GM18505 (cell line): Measurements from ENCODE around the gene PLPP3.
A peak's percentile ranks its signal among the peaks of the same experiment; 100 is the strongest.

Experiments used
- ATAC-seq: cut with Tn5 transposase; IDR thresholded peaks from one replicate; pipeline ENCODE4 v1.9.1; 2021; ENCODE audit not compliant: unreplicated experiment
- POLR2A ChIP-seq: IDR thresholded peaks from 4 replicates; pipeline ENCODE4 v1.6.1; 2011; ENCODE audit warnings: borderline replicate concordance; ENCODE audit not compliant: insufficient read depth, insufficient read length; ENCODE audit errors: extremely low read depth

The PLPP3 gene

DNA sequence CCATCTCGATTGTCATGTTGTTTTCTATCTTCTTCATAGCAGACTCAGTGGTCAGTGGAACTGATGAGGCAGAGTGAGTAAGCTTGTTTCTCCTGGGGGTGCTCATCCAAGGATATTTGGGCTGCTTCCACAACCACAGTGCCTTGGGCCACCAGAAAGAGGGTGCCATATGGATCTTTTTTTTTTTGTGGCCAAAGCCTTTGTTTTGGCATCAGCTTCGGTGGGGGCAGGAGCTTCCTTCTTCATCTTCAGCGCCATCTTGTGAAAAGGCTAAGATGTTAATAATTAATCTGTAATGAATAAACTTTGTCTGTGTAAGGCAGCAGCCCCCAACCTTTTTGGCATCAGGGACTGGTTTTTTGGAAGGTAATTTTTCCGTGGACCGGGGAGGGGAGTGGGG, 6.6 kb upstream of the PLPP3 start:
- ATAC-seq = no peak
- TF ChIP-seq POLR2A = no peak

DNA sequence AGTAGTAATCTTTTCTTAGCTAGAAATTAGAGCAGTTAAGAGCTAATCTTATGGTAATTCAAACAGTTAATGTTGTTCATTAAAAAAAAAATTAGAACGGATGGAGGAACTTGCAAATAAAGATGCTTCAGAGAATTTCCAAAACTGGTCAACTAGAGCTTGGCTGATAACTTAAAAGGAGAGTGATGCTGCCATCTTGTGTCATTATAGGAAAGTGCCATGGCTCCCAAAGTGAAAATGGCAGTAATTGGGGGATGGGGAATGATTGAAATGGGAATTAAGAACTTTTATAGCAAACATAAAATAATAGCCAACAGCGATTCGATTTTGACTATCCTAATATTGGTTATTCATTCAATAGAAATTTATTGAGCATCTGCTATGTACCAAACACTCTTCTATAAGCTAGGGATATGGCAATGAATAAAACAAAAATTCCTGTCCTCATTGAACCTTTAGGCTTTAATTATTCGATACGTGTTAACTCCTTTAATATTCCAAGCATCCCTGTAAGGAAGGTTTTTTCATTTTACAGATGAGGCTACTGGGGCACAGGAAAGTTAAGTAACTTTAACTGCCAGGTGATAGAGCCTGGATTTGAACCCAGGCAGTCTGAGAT, 5.7 kb upstream of the PLPP3 start:
- ATAC-seq = no peak
- no peak for TF ChIP-seq POLR2A

DNA sequence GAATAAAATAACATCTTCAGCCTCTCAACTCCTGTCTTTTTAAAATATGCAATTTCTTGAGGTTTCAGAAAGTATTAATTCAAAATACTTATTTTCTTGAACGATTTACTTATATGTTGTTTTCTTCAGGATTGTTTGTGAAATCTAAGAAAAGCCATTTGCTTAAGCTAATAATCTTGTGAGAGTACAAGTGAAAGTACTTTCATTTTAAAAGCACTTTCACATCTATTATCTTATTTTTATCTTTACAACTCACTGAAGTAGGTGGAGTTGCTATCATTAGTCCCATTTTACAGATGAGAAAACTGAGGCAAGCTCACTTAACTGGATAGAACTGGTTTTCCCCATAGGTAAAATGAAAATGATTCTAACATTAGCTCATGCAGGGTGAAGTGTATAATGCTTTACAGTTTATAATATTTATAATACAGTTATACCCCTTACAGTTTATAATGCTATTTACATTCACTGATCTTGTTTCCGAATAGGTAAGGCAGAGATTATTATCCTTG, 4.7 kb upstream of the PLPP3 start:
- ATAC-seq = no peak
- TF ChIP-seq POLR2A = no peak

DNA sequence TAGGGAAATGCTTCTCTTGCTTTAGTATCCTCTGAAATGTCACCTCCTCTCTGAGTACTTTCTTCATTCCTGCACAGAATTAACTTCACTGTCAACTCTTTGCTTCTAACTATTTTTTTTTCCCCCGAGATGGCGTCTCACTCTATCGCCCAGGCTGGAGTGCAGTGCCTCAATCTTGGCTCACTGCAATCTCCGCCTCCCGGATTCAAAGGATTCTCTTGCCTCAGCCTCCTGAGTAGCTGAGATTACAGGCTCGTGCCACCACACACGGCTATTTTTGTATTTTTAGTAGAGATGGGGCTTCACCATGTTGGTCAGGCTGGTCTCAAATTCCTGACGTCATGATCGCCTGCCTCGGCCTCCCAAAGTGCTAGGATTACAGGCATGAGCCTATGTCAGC, 1.4 kb upstream of the PLPP3 start:
- TF ChIP-seq POLR2A = no peak
- ATAC-seq = no peak

DNA sequence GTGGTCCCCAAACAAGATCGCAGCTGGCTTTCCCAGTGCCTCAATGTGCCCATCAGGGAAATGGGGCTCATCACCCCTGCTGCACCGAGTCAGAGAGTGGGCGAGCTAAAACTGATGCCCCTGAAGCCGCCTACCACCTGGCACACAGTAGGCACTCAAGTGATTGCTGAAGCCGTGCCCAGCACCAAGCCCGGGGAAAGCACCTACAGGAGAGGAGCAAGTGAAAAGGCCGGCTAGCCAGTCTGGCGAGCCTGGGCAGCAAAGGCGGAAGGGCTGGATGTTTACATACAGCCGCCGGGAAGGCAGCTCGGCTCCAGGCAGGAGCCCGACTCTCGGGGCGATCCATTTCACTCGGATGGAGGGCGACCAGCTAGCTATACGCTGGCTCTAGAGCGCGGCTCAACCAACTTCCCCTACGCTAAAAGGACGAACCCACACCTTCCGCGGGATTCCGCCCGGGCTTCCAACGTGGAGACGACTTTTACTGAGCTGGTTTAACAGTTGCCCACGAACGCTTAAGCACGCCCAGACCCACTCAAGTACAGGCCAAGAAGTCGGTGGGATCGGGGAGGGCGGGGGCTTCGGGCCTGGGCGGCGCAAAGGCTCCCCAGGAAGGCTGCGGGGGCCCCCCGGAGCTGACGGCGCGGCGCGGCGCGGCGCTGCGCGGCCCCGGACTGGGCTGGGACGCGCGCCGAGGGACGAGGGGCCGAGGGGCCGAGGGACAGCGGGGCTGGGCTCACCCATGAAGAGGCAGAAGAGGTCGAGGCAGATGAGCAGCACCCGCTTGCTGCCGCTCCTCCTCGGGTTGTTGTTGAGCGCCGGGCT, 1.0 kb downstream of the PLPP3 start:
- no peak for TF ChIP-seq POLR2A
- ATAC-seq = peak; percentile 24

DNA sequence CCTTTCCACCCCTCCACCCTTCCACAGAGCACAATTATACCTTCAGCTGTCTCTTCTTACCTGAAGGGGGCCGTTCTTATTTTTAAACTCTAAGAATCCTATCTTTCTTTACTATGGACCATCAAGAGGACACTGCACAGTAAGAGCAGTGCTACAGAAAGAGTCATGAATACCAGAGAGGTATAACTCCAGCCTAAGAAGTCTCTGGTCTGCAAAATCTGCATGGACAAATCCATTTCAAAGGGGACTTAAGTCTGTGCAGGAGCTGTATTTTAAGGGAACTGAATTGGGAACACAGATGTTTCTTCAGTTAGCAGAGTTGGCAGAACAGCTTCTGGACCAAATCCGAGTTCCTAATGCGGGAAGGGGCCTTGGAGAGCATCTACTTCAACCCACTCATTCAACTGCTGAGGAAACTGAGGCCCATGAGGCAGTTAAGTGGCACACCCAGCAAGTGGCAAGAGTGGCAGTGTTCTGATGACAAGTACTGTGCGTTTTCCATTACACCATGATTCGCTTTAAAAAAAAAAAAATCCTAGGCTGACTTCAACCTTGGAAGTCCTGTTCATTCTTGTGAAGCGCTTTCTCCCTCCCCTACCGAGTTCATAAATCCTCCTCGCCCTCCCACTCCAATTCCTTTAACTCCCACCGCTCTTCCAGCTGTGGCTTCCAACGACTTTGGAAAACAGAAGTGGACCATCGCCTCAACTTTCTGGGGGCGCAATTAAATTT, 1.8 kb downstream of the PLPP3 start:
- TF ChIP-seq POLR2A = no peak
- no peak for ATAC-seq

DNA sequence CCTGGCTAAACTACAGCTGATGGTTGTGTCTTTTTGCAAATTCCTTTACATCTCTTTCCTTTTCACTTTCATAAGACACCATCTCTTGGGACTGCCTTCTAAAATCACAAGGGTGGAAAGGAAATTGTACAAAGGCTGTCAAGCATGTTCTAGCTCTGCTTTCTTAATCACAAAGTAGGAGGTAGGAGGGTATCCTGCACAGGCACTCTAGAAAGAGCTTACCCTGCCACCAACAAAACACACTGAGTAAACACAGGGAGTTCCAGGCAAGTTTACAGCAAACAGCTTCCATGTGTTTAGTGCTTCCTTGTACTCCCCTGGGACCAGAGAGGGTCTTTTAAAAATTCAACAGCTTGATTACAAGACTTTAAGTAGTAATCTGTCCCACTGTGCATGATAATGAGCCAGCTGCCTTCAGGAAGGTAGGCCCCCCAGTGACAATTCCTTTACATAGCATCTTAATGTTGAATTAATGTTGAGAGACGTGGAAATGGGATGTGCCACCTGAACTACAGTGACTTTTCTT, 2.4 kb downstream of the PLPP3 start:
- TF ChIP-seq POLR2A = no peak
- ATAC-seq = no peak

DNA sequence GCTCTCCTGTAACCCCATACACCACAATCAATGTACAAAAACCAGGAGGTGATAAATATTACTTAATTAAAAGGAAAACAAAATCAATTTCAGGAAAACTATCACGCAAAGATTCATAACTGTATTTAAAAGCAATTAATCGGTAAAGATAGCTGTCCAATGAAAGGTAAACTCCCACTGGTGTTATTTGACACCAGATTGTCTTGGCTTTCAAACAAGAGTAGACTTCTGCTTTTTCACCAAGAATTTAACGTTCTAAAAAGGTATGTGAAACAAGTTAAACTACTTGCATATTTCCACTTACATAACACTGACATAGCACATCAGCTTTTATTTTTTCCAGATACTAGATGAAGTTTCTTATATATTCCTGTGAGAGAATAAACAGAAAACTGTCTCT, 3.5 kb downstream of the PLPP3 start:
- TF ChIP-seq POLR2A = no peak
- ATAC-seq = no peak

DNA sequence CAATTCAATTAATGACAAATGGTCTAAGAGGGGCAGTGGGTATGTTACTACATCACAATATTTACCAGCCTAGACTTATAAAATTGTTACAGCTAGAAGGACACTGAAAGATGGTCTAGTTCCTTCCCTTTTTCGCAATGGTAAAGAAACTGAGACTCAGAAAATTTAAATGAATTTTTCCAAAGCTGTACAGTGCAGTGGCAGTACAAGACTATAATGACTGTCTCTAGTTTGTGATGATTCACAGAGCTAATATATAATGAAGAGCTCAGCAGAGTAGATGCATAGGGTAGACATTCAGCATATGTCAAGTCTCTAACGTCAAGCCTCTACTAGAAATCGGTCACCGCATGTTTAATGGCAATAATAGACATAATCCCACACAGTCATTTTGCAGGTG, 4.6 kb downstream of the PLPP3 start:
- TF ChIP-seq POLR2A = no peak
- no peak for ATAC-seq

DNA sequence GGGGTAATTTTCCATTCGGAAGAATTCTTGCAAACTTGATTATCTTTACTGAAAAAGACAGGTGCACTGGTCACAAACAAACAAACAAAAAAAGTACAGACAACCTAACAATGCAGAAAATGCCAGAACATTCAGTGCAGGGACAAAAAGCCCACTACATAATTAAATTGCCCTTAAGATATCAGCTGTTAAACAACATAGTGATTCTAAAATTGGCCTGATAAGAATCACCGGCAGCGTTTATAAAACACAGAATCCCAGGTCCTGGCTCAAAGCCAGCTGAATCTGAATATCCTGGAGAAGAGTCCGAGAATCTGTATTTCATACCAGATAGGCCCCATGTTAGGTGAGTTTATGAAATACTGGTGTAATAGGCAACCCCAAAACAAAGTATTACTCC, 6.1 kb downstream of the PLPP3 start:
- ATAC-seq = no peak
- no peak for TF ChIP-seq POLR2A

DNA sequence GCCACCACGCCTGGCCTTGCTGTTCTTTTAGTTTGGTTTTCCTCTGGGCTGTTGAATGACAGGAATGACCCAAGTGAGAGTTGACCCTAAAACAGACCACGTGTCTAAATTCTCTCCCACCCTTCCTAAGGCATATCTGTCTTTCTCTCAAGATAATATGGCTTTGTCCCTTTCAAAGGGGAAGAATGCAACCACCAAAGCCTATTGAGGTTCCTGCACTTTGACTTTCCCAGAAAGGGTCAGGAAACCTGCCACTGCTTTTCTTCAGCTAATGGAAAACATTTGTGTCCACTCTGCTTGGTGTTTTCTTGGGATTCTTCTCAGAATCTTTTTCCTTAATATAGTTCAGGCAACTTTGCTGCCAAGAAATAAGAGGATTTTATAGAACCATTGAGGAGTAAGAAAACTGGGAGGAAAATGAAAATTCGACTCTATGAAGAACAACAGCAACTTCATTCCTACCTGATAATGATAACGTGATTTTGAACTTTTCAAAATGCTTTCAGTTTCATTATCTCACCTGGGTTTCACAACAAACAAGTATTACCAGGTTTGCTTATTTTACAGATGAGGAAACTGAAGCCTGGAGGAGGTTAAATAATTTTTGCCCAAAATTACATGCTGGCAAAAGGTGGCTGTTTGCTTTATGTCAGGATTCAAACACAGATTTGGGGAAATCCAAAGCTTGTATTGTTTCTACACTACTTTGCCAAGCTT, 6.9 kb downstream of the PLPP3 start:
- no peak for TF ChIP-seq POLR2A
- ATAC-seq = no peak

DNA sequence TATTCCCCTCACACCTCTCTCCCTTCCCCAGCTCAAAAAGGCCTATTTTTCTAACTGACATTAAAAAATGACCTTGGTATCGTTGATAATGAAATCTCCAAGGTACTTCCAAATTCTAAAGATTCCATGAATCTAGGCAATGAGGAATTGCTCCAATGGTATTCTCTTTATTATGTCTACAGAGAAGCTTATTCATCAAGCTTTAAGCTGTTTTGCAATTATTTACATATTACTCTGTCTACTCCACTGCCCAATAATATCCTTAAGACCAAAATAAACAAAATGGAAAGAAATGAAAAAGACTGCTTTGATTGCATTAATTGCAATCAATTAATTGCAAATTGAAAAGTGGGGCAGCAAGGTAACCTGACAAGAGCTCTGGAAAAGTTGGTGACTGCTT, 7.9 kb downstream of the PLPP3 start:
- ATAC-seq = no peak
- TF ChIP-seq POLR2A = no peak

DNA sequence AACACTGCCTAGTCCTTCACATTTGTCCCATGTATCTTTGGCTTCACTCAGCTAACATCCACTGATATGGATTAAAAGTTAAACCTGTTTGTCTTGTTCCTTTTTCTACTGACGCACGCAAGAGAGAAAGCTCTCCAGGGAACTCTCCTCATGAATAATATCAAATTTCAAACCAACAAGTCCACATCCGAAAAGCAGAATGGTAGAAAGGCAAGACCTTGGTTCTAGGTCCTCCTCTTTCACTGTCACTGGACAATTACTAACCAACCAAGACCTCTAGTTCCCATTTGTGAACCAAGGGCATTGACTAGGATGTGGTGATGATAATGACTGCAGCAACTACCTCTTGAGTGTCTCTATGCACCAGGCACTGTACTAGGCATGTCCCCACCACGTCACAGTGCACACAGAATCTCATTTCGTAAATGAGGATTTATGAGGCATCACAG, 8.4 kb downstream of the PLPP3 start:
- ATAC-seq = no peak
- no peak for TF ChIP-seq POLR2A

DNA sequence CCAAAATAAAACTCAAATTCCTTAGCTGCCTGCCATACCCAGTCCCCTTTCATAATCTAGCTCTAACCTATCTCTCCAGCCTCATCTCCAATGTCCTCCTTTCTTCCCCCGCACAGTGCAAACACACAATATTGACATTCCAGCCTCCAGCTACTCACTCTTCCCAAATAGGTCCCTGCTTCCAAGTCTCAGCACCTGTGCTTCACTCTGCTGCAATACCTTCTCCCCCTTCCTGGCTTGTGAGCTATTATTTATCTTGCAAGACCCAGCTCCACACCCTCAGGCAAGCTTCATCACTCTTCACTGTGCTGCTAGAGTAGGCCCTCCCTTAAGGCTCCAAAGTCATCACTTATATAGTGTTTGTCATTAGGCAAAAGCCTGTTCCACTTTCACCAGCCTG, 9.7 kb downstream of the PLPP3 start:
- TF ChIP-seq POLR2A = no peak
- ATAC-seq = no peak

DNA sequence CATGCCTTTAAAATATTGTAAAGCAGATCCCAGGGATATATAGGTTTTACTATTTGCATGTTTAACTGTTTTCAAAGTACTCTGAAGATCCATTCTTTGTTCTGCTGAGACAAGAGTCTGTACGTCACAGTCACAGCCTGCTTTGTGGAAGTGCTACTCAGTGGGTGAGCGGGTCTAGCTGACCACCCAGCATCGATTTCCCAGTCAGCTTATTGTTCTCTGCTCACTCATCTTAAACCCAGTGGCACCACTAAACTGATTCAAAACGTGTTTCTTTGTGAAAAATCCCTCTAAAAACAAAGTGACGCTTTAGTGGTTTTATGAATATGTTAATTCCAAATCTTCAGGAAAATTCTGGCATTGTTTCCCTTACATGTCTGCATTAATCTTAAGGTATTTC, 12.4 kb downstream of the PLPP3 start:
- TF ChIP-seq POLR2A = no peak
- no peak for ATAC-seq
